H9 (cell line): Measurements from ENCODE around the gene SLX4IP. TPM values are rescaled to one million over a fixed set of nuclear protein-coding genes. Genes with fewer than 3 reads are reported as not detected.

Experiments
- DNase-seq: peaks from one replicate; pipeline ENCODE4 v3.0.0-alpha.2; 2017
- H2AFZ ChIP-seq: one replicate; pipeline ENCODE4 v1.6.1; 2013; ENCODE audit warnings: mild to moderate bottlenecking, low read length, control low read depth, moderate library complexity
- H2AK5ac ChIP-seq: 2 replicates; pipeline ENCODE4 v1.6.1; 2013; ENCODE audit warnings: low read length, control low read depth, mixed read lengths; ENCODE audit not compliant: insufficient read length
- H2BK120ac ChIP-seq: one replicate; pipeline ENCODE4 v1.6.1; 2013; ENCODE audit warnings: low read depth, mild to moderate bottlenecking, low read length, control low read depth, inconsistent platforms; ENCODE audit not compliant: poor library complexity, severe bottlenecking
- H2BK12ac ChIP-seq: 2 replicates; pipeline ENCODE4 v1.6.1; 2013; ENCODE audit warnings: low read length, control low read depth, mixed read lengths, low read depth; ENCODE audit not compliant: insufficient read length
- H2BK15ac ChIP-seq: 2 replicates; pipeline ENCODE4 v1.6.1; 2013; ENCODE audit warnings: low read depth, low read length, control low read depth
- H2BK20ac ChIP-seq: one replicate; pipeline ENCODE4 v1.6.1; 2013; ENCODE audit warnings: low read depth, mild to moderate bottlenecking, low read length, control low read depth, inconsistent platforms; ENCODE audit not compliant: poor library complexity, severe bottlenecking
- H2BK5ac ChIP-seq: 2 replicates; pipeline ENCODE4 v1.6.1; 2013; ENCODE audit warnings: low read length, control low read depth, mixed read lengths; ENCODE audit not compliant: insufficient read length
- H3K14ac ChIP-seq: 2 replicates; pipeline ENCODE4 v1.6.1; 2013; ENCODE audit warnings: low read length, control low read depth; ENCODE audit not compliant: insufficient read depth
- H3K18ac ChIP-seq: 2 replicates; pipeline ENCODE4 v1.6.1; 2013; ENCODE audit warnings: low read depth, mild to moderate bottlenecking, mixed read lengths, low read length, control low read depth; ENCODE audit not compliant: insufficient read length
- H3K23ac ChIP-seq: 2 replicates; pipeline ENCODE4 v1.6.1; 2013; ENCODE audit warnings: low read length, control low read depth, mixed read lengths, low read depth; ENCODE audit not compliant: insufficient read length
- H3K23me2 ChIP-seq: 2 replicates; pipeline ENCODE4 v1.6.1; 2013; ENCODE audit warnings: low read depth, mild to moderate bottlenecking, mixed read lengths, low read length, control low read depth; ENCODE audit not compliant: insufficient read length, poor library complexity, severe bottlenecking
- H3K27ac ChIP-seq: 2 replicates; pipeline ENCODE4 v1.5.1; 2013; ENCODE audit warnings: low read length, control low read depth, mixed read lengths, low read depth; ENCODE audit not compliant: insufficient read length
- H3K27me3 ChIP-seq: 2 replicates; pipeline ENCODE4 v1.6.1; 2013; ENCODE audit warnings: low read length, control low read depth, inconsistent platforms; ENCODE audit not compliant: insufficient read depth
- H3K4ac ChIP-seq: 2 replicates; pipeline ENCODE4 v1.6.1; 2013; ENCODE audit warnings: low read depth, mild to moderate bottlenecking, control low read depth, inconsistent platforms, low read length, moderate library complexity
- H3K4me1 ChIP-seq: 2 replicates; pipeline ENCODE4 v1.6.1; 2013; ENCODE audit warnings: low read length, control low read depth, inconsistent platforms; ENCODE audit not compliant: insufficient read depth
- H3K4me2 ChIP-seq: 2 replicates; pipeline ENCODE4 v1.6.1; 2013; ENCODE audit warnings: low read length, control low read depth, mixed read lengths; ENCODE audit not compliant: insufficient read length, insufficient read depth
- H3K56ac ChIP-seq: 2 replicates; pipeline ENCODE4 v1.6.1; 2013; ENCODE audit warnings: low read depth, mild to moderate bottlenecking, mixed read lengths, low read length, control low read depth; ENCODE audit not compliant: insufficient read length
- H3K79me1 ChIP-seq: 2 replicates; pipeline ENCODE4 v1.6.1; 2013; ENCODE audit warnings: low read depth, mild to moderate bottlenecking, moderate library complexity, low read length, control low read depth, inconsistent platforms; ENCODE audit not compliant: insufficient read depth, poor library complexity, severe bottlenecking
- H3K79me2 ChIP-seq: 2 replicates; pipeline ENCODE4 v1.6.1; 2013; ENCODE audit warnings: low read length, control low read depth, inconsistent platforms; ENCODE audit not compliant: insufficient read depth
- H3K9ac ChIP-seq: 2 replicates; pipeline ENCODE4 v1.6.1; 2013; ENCODE audit warnings: low read length, control low read depth, mixed read lengths; ENCODE audit not compliant: insufficient read length; ENCODE audit errors: extremely low read depth
- H3K9me3 ChIP-seq: one replicate; pipeline ENCODE4 v1.6.1; 2013; ENCODE audit warnings: low read depth, low read length, inconsistent platforms; ENCODE audit not compliant: control insufficient read depth
- H3T11ph ChIP-seq: one replicate; pipeline ENCODE4 v1.6.1; 2013; ENCODE audit warnings: mild to moderate bottlenecking, low read length, control low read depth, inconsistent platforms
- H4K20me1 ChIP-seq: one replicate; pipeline ENCODE4 v1.6.1; 2013; ENCODE audit not compliant: control insufficient read depth, insufficient read length, insufficient read depth
- H4K5ac ChIP-seq: 2 replicates; pipeline ENCODE4 v1.6.1; 2013; ENCODE audit warnings: low read depth, mild to moderate bottlenecking, mixed read lengths, low read length, control low read depth; ENCODE audit not compliant: insufficient read length
- H4K8ac ChIP-seq: replicated peaks from 2 replicates; pipeline ENCODE4 v1.6.1; 2013; ENCODE audit warnings: low read length, control low read depth, mixed read lengths, low read depth; ENCODE audit not compliant: insufficient read length
- H4K91ac ChIP-seq: 2 replicates; pipeline ENCODE4 v1.6.1; 2013; ENCODE audit warnings: low read depth, mild to moderate bottlenecking, moderate library complexity, mixed read lengths, low read length, control low read depth; ENCODE audit not compliant: insufficient read length
- H3K27ac Mint-ChIP-seq, 3 experiments: 2 replicates in 2 of 3; 3 replicates in 1 of 3; pipeline ENCODE4 v1.8.0; 2020 to 2021; ENCODE audit warnings: mixed read lengths in 3 of 3, mild to moderate bottlenecking in 1 of 3, moderate library complexity in 1 of 3
- H3K27me3 Mint-ChIP-seq: 2 replicates; pipeline ENCODE4 v1.8.0; 2021; ENCODE audit warnings: low read depth, mild to moderate bottlenecking, moderate library complexity, mixed read lengths
- H3K36me3 Mint-ChIP-seq, 3 experiments: 2 replicates in 2 of 3; 3 replicates in 1 of 3; pipeline ENCODE4 v1.8.0; 2020 to 2021; ENCODE audit warnings: low read depth in 3 of 3, mixed read lengths in 3 of 3; ENCODE audit not compliant: insufficient read depth in 1 of 3
- H3K4me1 Mint-ChIP-seq, 2 experiments: 2 replicates each; pipeline ENCODE4 v1.8.0; 2020; ENCODE audit warnings: mixed read lengths in 2 of 2
- H3K4me3 Mint-ChIP-seq, 2 experiments: 2 replicates in 1 of 2; 3 replicates in 1 of 2; pipeline ENCODE4 v1.8.0; 2020 to 2021; ENCODE audit warnings: mild to moderate bottlenecking in 2 of 2, mixed read lengths in 2 of 2, moderate library complexity in 1 of 2
- H3K9me3 Mint-ChIP-seq, 2 experiments: 2 replicates in 1 of 2; 3 replicates in 1 of 2; pipeline ENCODE4 v1.8.0; 2020; ENCODE audit warnings: mild to moderate bottlenecking in 2 of 2, mixed read lengths in 2 of 2, moderate library complexity in 1 of 2
- CTCF ChIP-seq: fragments of 200-600 bp; sonication (generic); conservative IDR thresholded peaks from 3 replicates; pipeline ENCODE4 v1.8.0; 2021; ENCODE audit warnings: antibody characterized with exemption, mild to moderate bottlenecking
- WGBS: extraction: QIAGEN DNeasy Blood & Tissue Kit; methylation state at CpG from one replicate; pipeline ENCODE4 v1.1.7; 2013; ENCODE audit warnings: missing lambda C conversion rate, low lambda C conversion rate, mixed read lengths; ENCODE audit not compliant: insufficient read length; ENCODE audit errors: extremely low coverage; 5-methylcytosine and 5-hydroxymethylcytosine counted together
- total RNA-seq: library from RNA; stranded (reverse); gene quantifications from 2 replicates; pipeline ENCODE4 v1.2.1, GENCODE V29; 2021

The SLX4IP gene
- total RNA-seq, 1 experiment from 2014 or later, result 7.9 TPM

GRCh38 chr20:10641893-10642292 is 206.8 kb downstream of the SLX4IP start:
- H3K79me2 ChIP-seq, result no peaks in the 10 kb centered on the region
- H3K23me2 ChIP-seq, result no peaks in the 10 kb centered on the region
- H4K20me1 ChIP-seq, result no peaks in the 10 kb centered on the region
- no peak for TF ChIP-seq CTCF
- H2BK5ac ChIP-seq, result no peak overlapping the region
- H3K9me3 Mint-ChIP-seq, result no peaks in the 10 kb centered on the region
- peaks cover 59 to 87% (median 78%) of the 10 kb centered on the region in 3 experiments for H3K36me3 Mint-ChIP-seq
- H3K27me3 ChIP-seq, result no peaks in the 10 kb centered on the region
- no peak overlapping the region for H3K23ac ChIP-seq
- no peaks in the 10 kb centered on the region for H3K79me1 ChIP-seq
- no peak overlapping the region for H2AK5ac ChIP-seq
- no peak overlapping the region for H3K27ac ChIP-seq
- H2BK15ac ChIP-seq, result no peak overlapping the region
- H3K18ac ChIP-seq, result no peak overlapping the region
- no peaks in the 10 kb centered on the region for H3K9me3 ChIP-seq
- no peak overlapping the region for H4K5ac ChIP-seq
- H3K4me2 ChIP-seq, result no peak overlapping the region
- no CpG with 5 or more reads among the region's 7 CpGs for WGBS
- H3K4me3 Mint-ChIP-seq, result no peak overlapping the region
- H3K4me1 ChIP-seq, result peaks cover 6% of the 10 kb centered on the region; the same call in 1 of the 2 replicates
- peaks cover 25 to 34% of the 10 kb centered on the region in 2 experiments for H3K4me1 Mint-ChIP-seq
- H3K14ac ChIP-seq, result no peak overlapping the region
- H3K56ac ChIP-seq, result no peak overlapping the region
- no peak overlapping the region for H3T11ph ChIP-seq
- DNase-seq, result no peak
- no peak overlapping the region for H2BK12ac ChIP-seq
- H3K9ac ChIP-seq, result no peak overlapping the region
- no peaks in the 10 kb centered on the region; the same call in 1 of the 2 replicates for H3K27me3 Mint-ChIP-seq
- H2BK20ac ChIP-seq, result no peak overlapping the region
- no peak overlapping the region for H3K4ac ChIP-seq
- H2BK120ac ChIP-seq, result no peak overlapping the region
- H4K8ac ChIP-seq, result no peak overlapping the region
- no peak overlapping the region for H2AFZ ChIP-seq
- peak overlapping the region in 1 of 3 experiments; percentile 5; a peak in 1 of 7 replicates for H3K27ac Mint-ChIP-seq
- no peak overlapping the region for H4K91ac ChIP-seq
